ENCODE measurements around the gene FBXO33. TPM values are rescaled to one million over a fixed set of nuclear protein-coding genes. Genes with fewer than 3 reads are reported as not detected.

Gene FBXO33
- total and polyA plus RNA-seq, 2 of the 8 experiments (the other 6 are each of a cell fraction or from before 2014, with no cell fraction given) = 4.7 to 11.5 TPM

DNA sequence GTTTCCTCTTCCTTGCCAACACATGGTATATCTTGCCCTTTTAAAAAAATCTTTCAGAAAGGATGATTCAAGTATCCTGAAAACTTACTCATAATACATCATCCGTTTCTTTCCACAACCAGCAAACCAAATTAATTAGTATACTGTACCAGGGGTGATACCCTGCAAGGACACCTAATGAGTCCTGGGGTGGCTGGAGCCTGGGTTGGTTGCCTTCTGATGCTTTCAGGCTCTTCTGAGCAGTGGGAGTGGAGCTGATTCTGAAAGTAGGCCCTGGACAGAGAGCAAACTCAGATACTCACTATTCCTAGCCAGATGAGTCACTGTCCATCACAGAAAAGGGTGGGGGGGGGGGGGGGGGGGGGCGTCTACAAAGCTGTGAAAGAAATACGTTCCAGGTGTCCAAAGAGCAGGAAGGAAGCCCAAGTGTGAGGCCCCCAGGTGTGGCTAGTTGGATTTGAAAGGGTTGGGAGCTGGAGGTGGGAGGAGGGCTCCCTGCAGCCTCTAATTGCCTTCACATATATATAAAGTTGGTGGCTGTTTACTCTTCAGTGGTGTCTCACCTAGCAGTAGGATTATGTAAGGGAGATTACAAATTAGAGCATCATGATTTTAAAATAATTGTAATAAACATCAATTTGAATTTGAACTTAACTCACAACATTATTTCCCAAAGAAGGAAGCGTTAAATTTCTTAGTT is 36.5 kb downstream of the FBXO33 start (continued):
- no peak for TF ChIP-seq HDAC6 (IDR thresholded peaks at IDR 0.05; ENCODE audit: low read depth, low read length)
- TF ChIP-seq YY1 (IDR thresholded peaks at IDR 0.05; ENCODE audit: low read depth, low read length) = no peak

All from H1 (cell line).